H1 (cell line): ENCODE results near the gene RANGRF. TPM values are rescaled to one million over a fixed set of nuclear protein-coding genes. Genes with fewer than 3 reads are reported as not detected.

Experiments used
- CTCF ChIA-PET: fragments of 300-600 bp; sonication (Branson Sonifier 250); formaldehyde crosslinking; loops from one replicate; lab custom pipeline; 2021; ENCODE audit not compliant: partially characterized antibody; lab: Charles Lee
- POLR2A ChIA-PET: fragments of 300-600 bp; sonication (Branson Sonifier 250); formaldehyde crosslinking; loops from one replicate; lab custom pipeline; 2021; ENCODE audit warnings: inconsistent platforms; ENCODE audit not compliant: partially characterized antibody; lab: Charles Lee
- DNase-seq, 2 experiments: peaks; one replicate each; pipeline versions ENCODE4 v3.0.0 to v3.0.0-alpha.2; 2010 to 2022; ENCODE audit warnings: low spot score in 2 of 2, low read depth in 1 of 2, mixed read lengths in 1 of 2
- FAIRE-seq: peaks from 2 replicates; lab custom pipeline; 2011; peaks lifted over from hg19 to GRCh38; lab: Jason Lieb, UNC
- H2AFZ ChIP-seq: 2 replicates; pipeline ENCODE4 v1.8.1; 2012; ENCODE audit warnings: low read length, inconsistent platforms
- H2AK5ac ChIP-seq: 2 replicates; pipeline ENCODE4 v1.6.1; 2013; ENCODE audit warnings: low read depth, low read length
- H2BK120ac ChIP-seq: replicated peaks from 2 replicates; pipeline ENCODE3; 2013; ENCODE audit warnings: low read depth, low read length, inconsistent platforms
- H2BK12ac ChIP-seq: 2 replicates; pipeline ENCODE4 v1.6.1; 2013; ENCODE audit warnings: low read depth, low read length
- H2BK15ac ChIP-seq: 2 replicates; pipeline ENCODE4 v1.6.1; 2013; ENCODE audit warnings: low read length
- H2BK20ac ChIP-seq: 2 replicates; pipeline ENCODE4 v1.6.1; 2013; ENCODE audit warnings: low read length
- H2BK5ac ChIP-seq: 2 replicates; pipeline ENCODE4 v1.6.1; 2013; ENCODE audit warnings: low read depth, low read length
- H3K14ac ChIP-seq: 2 replicates; pipeline ENCODE4 v1.6.1; 2013; ENCODE audit warnings: inconsistent platforms; ENCODE audit not compliant: insufficient read length
- H3K18ac ChIP-seq: 2 replicates; pipeline ENCODE4 v1.6.1; 2013; ENCODE audit warnings: low read length; ENCODE audit errors: extremely low read depth
- H3K23ac ChIP-seq: 2 replicates; pipeline ENCODE4 v1.6.1; 2013; ENCODE audit warnings: inconsistent platforms; ENCODE audit not compliant: insufficient read length
- H3K23me2 ChIP-seq: 2 replicates; pipeline ENCODE4 v1.6.1; 2013; ENCODE audit warnings: low read depth, low read length
- H3K27ac ChIP-seq: 2 replicates; pipeline ENCODE4 v1.6.1; 2011; ENCODE audit warnings: low read depth, low read length, inconsistent platforms
- H3K27me3 ChIP-seq, 4 experiments: replicated peaks in 1 of 4; 1 replicate in 1 of 4; 2 replicates in 3 of 4; pipeline versions ENCODE4 v1.6.1 to v1.8.1; 2011 to 2013; ENCODE audit warnings: low read length in 3 of 4, mild to moderate bottlenecking in 3 of 4, inconsistent platforms in 2 of 4, mixed read lengths in 2 of 4, moderate library complexity in 1 of 4; ENCODE audit not compliant: control insufficient read depth in 3 of 4, insufficient read depth in 3 of 4; ENCODE audit errors: extremely low read depth in 1 of 4
- H3K36me3 ChIP-seq, 4 experiments: 2 replicates each; pipeline versions ENCODE4 v1.6.1 to v1.8.1; 2011 to 2013; ENCODE audit warnings: mild to moderate bottlenecking in 4 of 4, low read length in 3 of 4, moderate library complexity in 2 of 4, control low read depth in 1 of 4, inconsistent platforms in 1 of 4; ENCODE audit not compliant: insufficient read depth in 4 of 4, control insufficient read depth in 2 of 4
- H3K4ac ChIP-seq: replicated peaks from 2 replicates; pipeline ENCODE3; 2013; ENCODE audit warnings: low read length, low read depth, mixed read lengths, inconsistent platforms; ENCODE audit not compliant: insufficient read length
- H3K4me1 ChIP-seq, 4 experiments: replicated peaks in 1 of 4; 1 replicate in 1 of 4; 2 replicates in 3 of 4; pipeline versions ENCODE4 v1.6.1 to v1.8.1; 2011 to 2013; ENCODE audit warnings: low read length in 3 of 4, inconsistent platforms in 2 of 4, mixed read lengths in 1 of 4; ENCODE audit not compliant: insufficient read depth in 4 of 4, control insufficient read depth in 3 of 4
- H3K4me2 ChIP-seq, 2 experiments: 2 replicates each; pipeline versions ENCODE4 v1.6.1 to v1.8.1; 2011 to 2013; ENCODE audit warnings: low read depth in 2 of 2, low read length in 2 of 2, control low read depth in 1 of 2, inconsistent platforms in 1 of 2, mild to moderate bottlenecking in 1 of 2; ENCODE audit not compliant: insufficient read depth in 1 of 2
- H3K4me3 ChIP-seq, 4 experiments: fragments of 200-600, 300-600 bp in 1 of 4; sonication (generic), shearing (Covaris generic), sonication (Bioruptor Twin) in 1 of 4; 2 replicates each; pipeline versions ENCODE4 v1.5.1 to v1.8.1; 2011 to 2016; ENCODE audit warnings: low read length in 4 of 4, low read depth in 3 of 4, control low read depth in 2 of 4, inconsistent platforms in 2 of 4, mild to moderate bottlenecking in 2 of 4, mixed read lengths in 1 of 4, moderate library complexity in 1 of 4; ENCODE audit not compliant: insufficient read depth in 2 of 4; ENCODE audit errors: extremely low read depth in 1 of 4
- H3K56ac ChIP-seq: replicated peaks from 2 replicates; pipeline ENCODE3; 2013; ENCODE audit warnings: low read depth, mild to moderate bottlenecking, mixed read lengths, low read length, inconsistent platforms; ENCODE audit not compliant: insufficient read length
- H3K79me1 ChIP-seq: 2 replicates; pipeline ENCODE4 v1.6.1; 2013; ENCODE audit warnings: low read depth, low read length, control low read depth
- H3K79me2 ChIP-seq, 2 experiments: 2 replicates each; pipeline versions ENCODE4 v1.6.1 to v1.8.1; 2012 to 2013; ENCODE audit warnings: low read length in 2 of 2, mild to moderate bottlenecking in 2 of 2, inconsistent platforms in 1 of 2; ENCODE audit not compliant: insufficient read depth in 2 of 2, control insufficient read depth in 1 of 2
- H3K9ac ChIP-seq, 4 experiments: replicated peaks in 1 of 4; 1 replicate in 1 of 4; 2 replicates in 3 of 4; pipeline versions ENCODE4 v1.6.1 to v1.8.1; 2011 to 2013; ENCODE audit warnings: low read depth in 3 of 4, low read length in 3 of 4, control low read depth in 2 of 4, mild to moderate bottlenecking in 2 of 4, moderate library complexity in 2 of 4, inconsistent platforms in 1 of 4; ENCODE audit errors: extremely low read depth in 1 of 4
- H3K9me3 ChIP-seq, 2 experiments: 2 replicates each; pipeline versions ENCODE4 v1.6.1 to v1.8.1; 2012 to 2013; ENCODE audit warnings: mild to moderate bottlenecking in 2 of 2, moderate library complexity in 2 of 2, control low read depth in 1 of 2, inconsistent platforms in 1 of 2, low read depth in 1 of 2, low read length in 1 of 2, mixed read lengths in 1 of 2; ENCODE audit not compliant: insufficient read depth in 2 of 2
- H4K20me1 ChIP-seq, 2 experiments: replicated peaks in 1 of 2; 2 replicates each; pipeline versions ENCODE3 to v1.8.1; 2011 to 2013; ENCODE audit warnings: inconsistent platforms in 2 of 2, low read length in 2 of 2, mild to moderate bottlenecking in 1 of 2; ENCODE audit not compliant: insufficient read depth in 2 of 2, control insufficient read depth in 1 of 2
- H4K5ac ChIP-seq: 2 replicates; pipeline ENCODE4 v1.6.1; 2013; ENCODE audit warnings: low read length, low read depth, mixed read lengths, inconsistent platforms; ENCODE audit not compliant: insufficient read length
- H4K8ac ChIP-seq: 2 replicates; pipeline ENCODE4 v1.8.0; 2013; ENCODE audit warnings: mild to moderate bottlenecking, moderate library complexity, low read length, inconsistent platforms; ENCODE audit not compliant: insufficient read depth; ENCODE audit errors: extremely low read depth
- H4K91ac ChIP-seq: replicated peaks from 2 replicates; pipeline ENCODE3; 2013; ENCODE audit warnings: low read length, mixed read lengths, inconsistent platforms; ENCODE audit not compliant: insufficient read length
- KDM1A ChIP-seq: fragments of 200-600, 300-600 bp; sonication (generic); IDR thresholded peaks from 2 replicates; pipeline ENCODE4 v1.7.1; 2016; ENCODE audit warnings: mild to moderate bottlenecking, low read length, borderline replicate concordance
- WGBS, 2 experiments: shearing (Covaris generic) in 1 of 2; methylation state at CpG; one replicate each; pipeline versions ENCODE4 v1.1.6 to v1.1.7; 2013 to 2015; ENCODE audit warnings: low lambda C conversion rate in 2 of 2, mixed read lengths in 2 of 2, inconsistent platforms in 1 of 2, low coverage in 1 of 2, missing lambda C conversion rate in 1 of 2; ENCODE audit not compliant: insufficient replicate concordance in 2 of 2, insufficient coverage in 1 of 2, insufficient read length in 1 of 2; ENCODE audit errors: extremely low coverage in 1 of 2, missing lambda C conversion rate in 1 of 2; 5-methylcytosine and 5-hydroxymethylcytosine counted together
- polyA plus RNA-seq, 7 experiments: library from polyadenylated mRNA; depleted of rRNA in 3 of 7; stranded (reverse) in 5 of 7; unstranded in 2 of 7; fragments of >200 nt in 5 of 7; fragments of 200-250 nt in 2 of 7; gene quantifications; 1 replicate in 5 of 7; 2 replicates in 1 of 7; 4 replicates in 1 of 7; pipeline versions ENCODE4 v1.2.1 to v1.2.3, GENCODE V29; 2011 to 2013; ENCODE audit warnings: missing spikeins in 2 of 7, mixed read lengths in 2 of 7
- total RNA-seq: library from RNA; stranded (reverse); fragmentation: NEBNext Ultra II Directional; extraction: Animal tissue kit (Norgen Biotek cat#: 25700); gene quantifications from 2 replicates; pipeline ENCODE4 v1.2.1, GENCODE V29; 2021
- TF ChIP-seq, protein P1 (sequence below), 3 experiments: IDR thresholded peaks; 1 replicate in 2 of 3; 2 replicates in 1 of 3; pipeline versions ENCODE4 v1.5.1 to v1.6.1; 2011; ENCODE audit warnings: low read length in 3 of 3, mild to moderate bottlenecking in 3 of 3, inconsistent platforms in 2 of 3, low read depth in 1 of 3, moderate library complexity in 1 of 3; ENCODE audit not compliant: insufficient read depth in 1 of 3; ENCODE audit errors: control extremely low read depth in 1 of 3

The RANGRF gene
- total and polyA plus RNA-seq, 2 of the 8 experiments (the other 6 are each of a cell fraction or from before 2014, with no cell fraction given): 36.9 to 49.6 TPM

DNA sequence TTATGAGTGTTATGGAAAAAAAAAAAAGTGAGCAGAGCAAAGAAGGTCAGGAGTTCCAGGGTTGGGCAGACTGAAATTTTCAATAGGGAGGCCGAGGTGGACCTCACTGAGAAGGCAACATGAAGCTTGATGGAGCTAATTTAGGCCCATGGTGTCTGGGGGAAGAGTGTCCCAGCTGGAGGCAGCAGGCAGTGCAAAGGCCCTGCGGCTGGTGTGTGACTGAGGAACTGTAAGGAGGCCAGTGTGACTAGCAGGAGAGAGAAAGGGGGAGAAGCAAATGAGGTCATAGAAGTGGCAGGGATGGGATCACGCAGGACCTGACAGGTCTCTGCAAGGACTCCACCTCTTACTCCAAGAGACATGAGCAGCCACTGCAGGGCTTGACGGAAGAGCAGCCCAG is 31.8 kb downstream of the RANGRF start:
- no peaks in the 10 kb centered on the region for H3K36me3 ChIP-seq
- no peaks in the 10 kb centered on the region for H4K20me1 ChIP-seq
- no peak overlapping the region for H4K8ac ChIP-seq
- no peak overlapping the region for H2AK5ac ChIP-seq
- H3K79me2 ChIP-seq: no peaks in the 10 kb centered on the region
- peaks cover 8% of the 10 kb centered on the region for H3K23me2 ChIP-seq
- FAIRE-seq: no peak
- no peak overlapping the region for H3K56ac ChIP-seq
- no peak overlapping the region for H3K23ac ChIP-seq
- no peak overlapping the region for H2BK20ac ChIP-seq
- no peak overlapping the region for H2BK120ac ChIP-seq
- H2BK12ac ChIP-seq: no peak overlapping the region
- TF ChIP-seq, protein P1, sequence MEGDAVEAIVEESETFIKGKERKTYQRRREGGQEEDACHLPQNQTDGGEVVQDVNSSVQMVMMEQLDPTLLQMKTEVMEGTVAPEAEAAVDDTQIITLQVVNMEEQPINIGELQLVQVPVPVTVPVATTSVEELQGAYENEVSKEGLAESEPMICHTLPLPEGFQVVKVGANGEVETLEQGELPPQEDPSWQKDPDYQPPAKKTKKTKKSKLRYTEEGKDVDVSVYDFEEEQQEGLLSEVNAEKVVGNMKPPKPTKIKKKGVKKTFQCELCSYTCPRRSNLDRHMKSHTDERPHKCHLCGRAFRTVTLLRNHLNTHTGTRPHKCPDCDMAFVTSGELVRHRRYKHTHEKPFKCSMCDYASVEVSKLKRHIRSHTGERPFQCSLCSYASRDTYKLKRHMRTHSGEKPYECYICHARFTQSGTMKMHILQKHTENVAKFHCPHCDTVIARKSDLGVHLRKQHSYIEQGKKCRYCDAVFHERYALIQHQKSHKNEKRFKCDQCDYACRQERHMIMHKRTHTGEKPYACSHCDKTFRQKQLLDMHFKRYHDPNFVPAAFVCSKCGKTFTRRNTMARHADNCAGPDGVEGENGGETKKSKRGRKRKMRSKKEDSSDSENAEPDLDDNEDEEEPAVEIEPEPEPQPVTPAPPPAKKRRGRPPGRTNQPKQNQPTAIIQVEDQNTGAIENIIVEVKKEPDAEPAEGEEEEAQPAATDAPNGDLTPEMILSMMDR (IDR thresholded peaks at IDR 0.05; ENCODE audit: control extremely low read depth in 1 of 3, insufficient read depth in 1 of 3, low read depth in 1 of 3, low read length in 3 of 3): no peak
- peak; percentile 38; the same call in 1 of the 2 replicates for TF ChIP-seq KDM1A
- no peak overlapping the region for H3K4me2 ChIP-seq
- H4K91ac ChIP-seq: no peak overlapping the region
- no peak overlapping the region for H3K4ac ChIP-seq
- peaks cover 0 to 10% (median under 1%) of the 10 kb centered on the region in 4 experiments; a peak in 3 of 7 replicates for H3K4me1 ChIP-seq
- H3K9me3 ChIP-seq: no peaks in the 10 kb centered on the region
- H3K27me3 ChIP-seq: peaks cover 0 to 20% (median 16%) of the 10 kb centered on the region in 4 experiments; a peak in 6 of 7 replicates
- ChIA-PET POLR2A (interaction anchor here (1.2 to 2.4 kb wide), 2 partner anchors 25 to 57 kb away, joined by 3 to 11 read pairs; partner anchors contain the start of genes KRABD2 and SLC25A35), CTCF (interaction anchor here (0.6 to 1.9 kb wide), 2 partner anchors 20 to 36 kb away, joined by 4 to 5 read pairs; no protein-coding TSS in a partner anchor)
- no peaks in the 10 kb centered on the region for H3K79me1 ChIP-seq
- H3K4me3 ChIP-seq: no peak overlapping the region
- no peak overlapping the region for H3K9ac ChIP-seq
- H2BK15ac ChIP-seq: 0 out of 2 replicates have a peak overlapping the region, but pooled peaks have one; percentile 81
- 93% methylated on average over 4 of the region's 4 CpGs; no CpG with 5 or more reads in 1 of the 2 experiments for WGBS, 2 experiments
- H3K18ac ChIP-seq: no peak overlapping the region
- H2AFZ ChIP-seq: no peak overlapping the region
- H3K27ac ChIP-seq: no peak overlapping the region
- no peak overlapping the region for H4K5ac ChIP-seq
- H2BK5ac ChIP-seq: no peak overlapping the region
- no peak for DNase-seq
- no peak overlapping the region for H3K14ac ChIP-seq
